ENCODE data around the gene HSF2. TPM values are rescaled to one million over a fixed set of nuclear protein-coding genes. Genes with fewer than 3 reads are reported as not detected.

The HSF2 gene
- total RNA-seq, 3 donors from 2014 or later: 5.4 to 11.8 (median 6.1) TPM

GRCh38 chr6:122393351-122393896 is 6.0 kb upstream of the HSF2 start:
- Histone ChIP-seq H3K9me3 (no peaks in the 10 kb centered on the region), H3K36me3 (ENCODE audit: low read depth) (no peaks in the 10 kb centered on the region), H3K4me1 (ENCODE audit: low read depth) (no peaks in the 10 kb centered on the region), H3K4me3 (no peak overlapping the region)
- DNase-seq: no peak
- no peak for TF ChIP-seq CTCF (IDR thresholded peaks at IDR 0.05)
- intact Hi-C loops (cut with DNase I, micrococcal nuclease): no loop called here
- ATAC-seq: no peak

GRCh38 chr6:122394016-122394415 is 5.4 kb upstream of the HSF2 start:
- Histone ChIP-seq H3K4me3 (no peak overlapping the region), H3K36me3 (ENCODE audit: low read depth) (no peaks in the 10 kb centered on the region), H3K9me3 (no peaks in the 10 kb centered on the region), H3K4me1 (ENCODE audit: low read depth) (no peaks in the 10 kb centered on the region)
- TF ChIP-seq CTCF (IDR thresholded peaks at IDR 0.05): no peak
- DNase-seq: no peak
- intact Hi-C loops (cut with DNase I, micrococcal nuclease): no loop called here
- no peak for ATAC-seq

- DNase-seq (no peak), ATAC-seq (no peak)
- Histone ChIP-seq H3K36me3 (ENCODE audit: low read depth) (no peaks in the 10 kb centered on the region), H3K9me3 (no peaks in the 10 kb centered on the region), H3K4me1 (ENCODE audit: low read depth) (peaks cover 7% of the 10 kb centered on the region), H3K4me3 (no peak overlapping the region)
- intact Hi-C loops (cut with DNase I, micrococcal nuclease): no loop called here
- no peak for TF ChIP-seq CTCF (IDR thresholded peaks at IDR 0.05)
Measured at GRCh38 chr6:122399055-122399347, 451 bp upstream of the HSF2 start.

- no peaks in the 10 kb centered on the region for H3K9me3 ChIP-seq
- intact Hi-C loops (cut with DNase I, micrococcal nuclease): no loop called here
- no peak for ATAC-seq
- no peaks in the 10 kb centered on the region for H3K36me3 ChIP-seq (ENCODE audit: low read depth)
- peak overlapping the region; percentile 95 for H3K4me3 ChIP-seq
- no peak for DNase-seq
- no peak for TF ChIP-seq CTCF (IDR thresholded peaks at IDR 0.05)
- H3K4me1 ChIP-seq (ENCODE audit: low read depth): peaks cover 7% of the 10 kb centered on the region
Measured at GRCh38 chr6:122400121-122400450, 634 bp downstream of the HSF2 start.

GRCh38 chr6:122400462-122401089 is 1.1 kb downstream of the HSF2 start:
- Histone ChIP-seq H3K36me3 (ENCODE audit: low read depth) (no peaks in the 10 kb centered on the region), H3K9me3 (no peaks in the 10 kb centered on the region), H3K4me1 (ENCODE audit: low read depth) (peaks cover 7% of the 10 kb centered on the region), H3K4me3 (no peak overlapping the region)
- no peak for DNase-seq
- intact Hi-C loops (cut with DNase I, micrococcal nuclease): no loop called here
- TF ChIP-seq CTCF (IDR thresholded peaks at IDR 0.05): no peak
- no peak for ATAC-seq

- H3K4me1 ChIP-seq (ENCODE audit: low read depth): peaks cover 7% of the 10 kb centered on the region
- intact Hi-C loops (cut with DNase I, micrococcal nuclease): no loop called here
- no peaks in the 10 kb centered on the region for H3K9me3 ChIP-seq
- no peak for TF ChIP-seq CTCF (IDR thresholded peaks at IDR 0.05)
- ATAC-seq (no peak), DNase-seq (no peak)
- H3K36me3 ChIP-seq (ENCODE audit: low read depth): no peaks in the 10 kb centered on the region
- no peak overlapping the region for H3K4me3 ChIP-seq
Measured at GRCh38 chr6:122401104-122401503, 1.7 kb downstream of the HSF2 start.
